Stomach (tissue), 4 donors: ENCODE data around the gene TP73.

Source experiments
- CTCF ChIP-seq, 7 experiments: fragments of 450-650 bp in 4 of 7; fragments of 200-600 bp in 3 of 7; sonication (generic) in 3 of 7; IDR thresholded peaks; one replicate each; pipeline ENCODE4 v1.5.1; 2016 to 2019; ENCODE audit warnings: antibody characterized with exemption in 7 of 7, control low read depth in 2 of 7, mild to moderate bottlenecking in 1 of 7
- EP300 ChIP-seq: sonication (generic); formaldehyde crosslinking; IDR thresholded peaks from one replicate; pipeline ENCODE4 v1.6.1; 2017; ENCODE audit warnings: antibody characterized with exemption
- POLR2A ChIP-seq, 4 donors: fragments of 450-650 bp; IDR thresholded peaks; one replicate each; pipeline ENCODE4 v1.6.1; 2016; ENCODE audit warnings: antibody characterized with exemption in 4 of 4, control low read depth in 2 of 4, mild to moderate bottlenecking in 1 of 4, moderate library complexity in 1 of 4

GRCh38 chr1:3649342-3650247 is 2.7 kb upstream of the TP73 start, which contains the start of gene WRAP73:
- TF ChIP-seq EP300 (no peak), CTCF (IDR thresholded peaks at IDR 0.05) (no peak), POLR2A (IDR thresholded peaks at IDR 0.05) (peak in 2 of 4 donors; percentile 22 to 43)
